ENCODE results near the gene OSBPL3. TPM values are rescaled to one million over a fixed set of nuclear protein-coding genes. Genes with fewer than 3 reads are reported as not detected.

Gene OSBPL3
- total RNA-seq, 2 experiments from 2014 or later = 44.6 to 45.7 TPM

GRCh38 chr7:24871770-24872169, 108.2 kb downstream of the OSBPL3 start:
- CTCF ChIA-PET = interaction anchor here (0.5 to 1.0 kb wide), 3 partner anchors 50 to 198 kb away, joined by 3 to 4 read pairs (median 4); no protein-coding TSS in a partner anchor
- Mint-ChIP-seq H3K27me3 (no peaks in the 10 kb centered on the region), H3K4me3 (no peak overlapping the region), H3K9me3 (peaks cover 2% of the 10 kb centered on the region), H3K4me1 (ENCODE audit: low read depth) (peaks cover 25% of the 10 kb centered on the region), H3K36me3 (ENCODE audit: low read depth) (peaks cover 40% of the 10 kb centered on the region), H3K27ac (no peak overlapping the region)
- intact Hi-C loops (cut with micrococcal nuclease) = loop anchor here (5.0 kb wide), 1 partner anchor 36 kb away; no protein-coding TSS in a partner anchor
- no peak for TF ChIP-seq CTCF (IDR thresholded peaks at IDR 0.05)
- no peak for ATAC-seq
- no peak for DNase-seq
- POLR2A ChIA-PET = interaction anchor here (1.0 kb wide), 1 partner anchor 14 kb away, joined by 3 read pairs; no protein-coding TSS in a partner anchor

- ATAC-seq (no peak), DNase-seq (no peak)
- H3K27ac Mint-ChIP-seq = no peak overlapping the region
- TF ChIP-seq CTCF (IDR thresholded peaks at IDR 0.05) = no peak
- ChIA-PET CTCF (no interaction called here), POLR2A (interaction anchor here (0.6 kb wide), 1 partner anchor 13 kb away, joined by 3 read pairs; no protein-coding TSS in a partner anchor)
- H3K4me1 Mint-ChIP-seq (ENCODE audit: low read depth) = peaks cover 34% of the 10 kb centered on the region
- intact Hi-C loops (cut with micrococcal nuclease) = loop anchor here (5.0 kb wide), 1 partner anchor 37 kb away; no protein-coding TSS in a partner anchor
- H3K27me3 Mint-ChIP-seq = no peaks in the 10 kb centered on the region
- H3K9me3 Mint-ChIP-seq = peaks cover 2% of the 10 kb centered on the region
- H3K4me3 Mint-ChIP-seq = no peak overlapping the region
- H3K36me3 Mint-ChIP-seq (ENCODE audit: low read depth) = peaks cover 48% of the 10 kb centered on the region
These were observed 109.2 kb downstream of the OSBPL3 start for GRCh38 chr7:24870766-24871165.

GRCh38 chr7:24869572-24869971, 110.4 kb downstream of the OSBPL3 start:
- DNase-seq (no peak), ATAC-seq (no peak)
- ChIA-PET POLR2A (no interaction called here), CTCF (no interaction called here)
- no peaks in the 10 kb centered on the region for H3K27me3 Mint-ChIP-seq
- no peak overlapping the region for H3K4me3 Mint-ChIP-seq
- no peak overlapping the region for H3K27ac Mint-ChIP-seq
- peaks cover 44% of the 10 kb centered on the region for H3K4me1 Mint-ChIP-seq (ENCODE audit: low read depth)
- peaks cover 55% of the 10 kb centered on the region for H3K36me3 Mint-ChIP-seq (ENCODE audit: low read depth)
- H3K9me3 Mint-ChIP-seq = peaks cover 2% of the 10 kb centered on the region
- TF ChIP-seq CTCF (IDR thresholded peaks at IDR 0.05) = no peak
- intact Hi-C loops (cut with micrococcal nuclease) = no loop called here

GRCh38 chr7:24868741-24869140, 111.2 kb downstream of the OSBPL3 start:
- intact Hi-C loops (cut with micrococcal nuclease) = no loop called here
- POLR2A ChIA-PET = no interaction called here
- no peak overlapping the region for H3K4me3 Mint-ChIP-seq
- H3K36me3 Mint-ChIP-seq (ENCODE audit: low read depth) = peaks cover 63% of the 10 kb centered on the region
- ATAC-seq = no peak
- no peak for DNase-seq
- TF ChIP-seq CTCF (IDR thresholded peaks at IDR 0.05) = no peak
- no peak overlapping the region for H3K27ac Mint-ChIP-seq
- CTCF ChIA-PET = no interaction called here
- no peaks in the 10 kb centered on the region for H3K27me3 Mint-ChIP-seq
- peaks cover 52% of the 10 kb centered on the region for H3K4me1 Mint-ChIP-seq (ENCODE audit: low read depth)
- peaks cover 2% of the 10 kb centered on the region for H3K9me3 Mint-ChIP-seq

- ChIA-PET CTCF (interaction anchor here (1.0 to 2.7 kb wide), 5 partner anchors 45 to 227 kb away, joined by 3 to 10 read pairs (median 3); partner anchors contain the start of gene OSBPL3), POLR2A (interaction anchor here (0.7 to 1.4 kb wide), 5 partner anchors 11 to 113 kb away, joined by 3 to 8 read pairs (median 4); partner anchors contain the start of gene OSBPL3)
- TF ChIP-seq CTCF (IDR thresholded peaks at IDR 0.05) = no peak
- intact Hi-C loops (cut with micrococcal nuclease) = loop anchor here (1.0 kb wide), 1 partner anchor 45 kb away; no protein-coding TSS in a partner anchor
- Mint-ChIP-seq H3K4me3 (peak overlapping the region; percentile 30), H3K4me1 (ENCODE audit: low read depth) (peaks cover 41% of the 10 kb centered on the region), H3K27ac (peak overlapping the region; percentile 90), H3K36me3 (ENCODE audit: low read depth) (peaks cover 81% of the 10 kb centered on the region), H3K9me3 (peaks cover 2% of the 10 kb centered on the region), H3K27me3 (no peaks in the 10 kb centered on the region)
- DNase-seq (peak; percentile 76), ATAC-seq (peak; percentile 90)
These were observed 113.9 kb downstream of the OSBPL3 start for GRCh38 chr7:24866004-24866615.

Measured in activated CD8-positive, alpha-beta T cell treated with anti-CD3 and anti-CD28 coated beads for 36 hours (primary cell).